ENCODE results near the gene MCC.

The MCC gene

GRCh38 chr5:113035096-113035495 is 453.2 kb downstream of the MCC start:
- H3K4me3 ChIP-seq (ENCODE audit: low read depth, low read length) = no peak overlapping the region
- TF ChIP-seq CTCF (IDR thresholded peaks at IDR 0.05; ENCODE audit: control insufficient read depth, extremely low read depth, insufficient read depth) = no peak
- DNase-seq (ENCODE audit: low read depth) = no peak

- no peak overlapping the region for H3K4me3 ChIP-seq (ENCODE audit: low read depth, low read length)
- no peak for TF ChIP-seq CTCF (IDR thresholded peaks at IDR 0.05; ENCODE audit: control insufficient read depth, extremely low read depth, insufficient read depth)
- DNase-seq (ENCODE audit: low read depth) = no peak
Observed at GRCh38 chr5:113034182-113034773, 454.0 kb downstream of the MCC start.

GRCh38 chr5:113031557-113031956 is 456.7 kb downstream of the MCC start:
- H3K4me3 ChIP-seq (ENCODE audit: low read depth, low read length) = no peak overlapping the region
- DNase-seq (ENCODE audit: low read depth) = no peak
- TF ChIP-seq CTCF (IDR thresholded peaks at IDR 0.05; ENCODE audit: control insufficient read depth, extremely low read depth, insufficient read depth) = no peak

- TF ChIP-seq CTCF (IDR thresholded peaks at IDR 0.05; ENCODE audit: control insufficient read depth, extremely low read depth, insufficient read depth) = no peak
- H3K4me3 ChIP-seq (ENCODE audit: low read depth, low read length) = no peak overlapping the region
- no peak for DNase-seq (ENCODE audit: low read depth)
Observed at GRCh38 chr5:113031104-113031503, 457.1 kb downstream of the MCC start.

GRCh38 chr5:113029614-113030013 is 458.6 kb downstream of the MCC start:
- no peak for TF ChIP-seq CTCF (IDR thresholded peaks at IDR 0.05; ENCODE audit: control insufficient read depth, extremely low read depth, insufficient read depth)
- no peak overlapping the region for H3K4me3 ChIP-seq (ENCODE audit: low read depth, low read length)
- no peak for DNase-seq (ENCODE audit: low read depth)

GRCh38 chr5:113027431-113027830 is 460.8 kb downstream of the MCC start:
- no peak for TF ChIP-seq CTCF (IDR thresholded peaks at IDR 0.05; ENCODE audit: control insufficient read depth, extremely low read depth, insufficient read depth)
- H3K4me3 ChIP-seq (ENCODE audit: low read depth, low read length) = no peak overlapping the region
- no peak for DNase-seq (ENCODE audit: low read depth)

GRCh38 chr5:113027015-113027414 is 461.2 kb downstream of the MCC start:
- DNase-seq (ENCODE audit: low read depth) = no peak
- TF ChIP-seq CTCF (IDR thresholded peaks at IDR 0.05; ENCODE audit: control insufficient read depth, extremely low read depth, insufficient read depth) = no peak
- no peak overlapping the region for H3K4me3 ChIP-seq (ENCODE audit: low read depth, low read length)
